ENCODE measurements around the gene RPS8. TPM values are rescaled to one million over a fixed set of nuclear protein-coding genes. Genes with fewer than 3 reads are reported as not detected.

RPS8 gene
- total and polyA plus RNA-seq, 2 of the 8 experiments (the other 6 are each of a cell fraction or from before 2014, with no cell fraction given) = 2,261 to 2,407 TPM

DNA sequence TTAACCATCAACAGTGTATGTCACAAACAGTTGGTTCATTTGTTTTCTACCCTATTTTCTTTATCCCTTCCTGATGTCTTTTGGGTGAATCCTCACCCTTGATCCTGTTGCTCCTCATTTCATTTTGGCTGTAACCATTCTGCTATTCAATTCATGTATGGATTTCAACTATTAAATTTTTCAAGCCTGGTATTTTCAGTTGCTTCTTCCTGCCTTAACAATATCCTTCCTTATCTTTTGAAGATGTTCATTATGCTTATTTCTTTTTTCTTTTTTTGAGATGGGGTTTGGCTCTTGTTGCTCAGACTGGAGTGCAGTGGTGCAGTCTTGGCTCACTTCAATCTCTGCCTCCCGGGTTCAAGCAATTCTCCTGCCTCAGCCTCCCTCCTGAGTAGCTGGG lies 41.6 kb upstream of the RPS8 start (continued):
- TF ChIP-seq SP2 (IDR thresholded peaks at IDR 0.05; ENCODE audit: low read length) (no peak), EGR1 (IDR thresholded peaks at IDR 0.05; ENCODE audit: borderline replicate concordance, low read depth, low read length) (no peak), FOSL1 (IDR thresholded peaks at IDR 0.05; ENCODE audit: insufficient read depth, low read depth, low read length) (no peak)
